Epidermal melanocyte (primary cell): ENCODE measurements around the gene FUBP1.
"Not testable (repeated sequence)": the region's sequence is repeated elsewhere in the genome, so short reads cannot be mapped to it uniquely, and the experiment has no call there.

ENCODE experiments used
- DNase-seq: peaks from one replicate; pipeline ENCODE4 v3.0.0; 2011; ENCODE audit warnings: low spot score; ENCODE audit not compliant: insufficient read length

FUBP1 gene, protein sequence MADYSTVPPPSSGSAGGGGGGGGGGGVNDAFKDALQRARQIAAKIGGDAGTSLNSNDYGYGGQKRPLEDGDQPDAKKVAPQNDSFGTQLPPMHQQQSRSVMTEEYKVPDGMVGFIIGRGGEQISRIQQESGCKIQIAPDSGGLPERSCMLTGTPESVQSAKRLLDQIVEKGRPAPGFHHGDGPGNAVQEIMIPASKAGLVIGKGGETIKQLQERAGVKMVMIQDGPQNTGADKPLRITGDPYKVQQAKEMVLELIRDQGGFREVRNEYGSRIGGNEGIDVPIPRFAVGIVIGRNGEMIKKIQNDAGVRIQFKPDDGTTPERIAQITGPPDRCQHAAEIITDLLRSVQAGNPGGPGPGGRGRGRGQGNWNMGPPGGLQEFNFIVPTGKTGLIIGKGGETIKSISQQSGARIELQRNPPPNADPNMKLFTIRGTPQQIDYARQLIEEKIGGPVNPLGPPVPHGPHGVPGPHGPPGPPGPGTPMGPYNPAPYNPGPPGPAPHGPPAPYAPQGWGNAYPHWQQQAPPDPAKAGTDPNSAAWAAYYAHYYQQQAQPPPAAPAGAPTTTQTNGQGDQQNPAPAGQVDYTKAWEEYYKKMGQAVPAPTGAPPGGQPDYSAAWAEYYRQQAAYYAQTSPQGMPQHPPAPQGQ

DNA sequence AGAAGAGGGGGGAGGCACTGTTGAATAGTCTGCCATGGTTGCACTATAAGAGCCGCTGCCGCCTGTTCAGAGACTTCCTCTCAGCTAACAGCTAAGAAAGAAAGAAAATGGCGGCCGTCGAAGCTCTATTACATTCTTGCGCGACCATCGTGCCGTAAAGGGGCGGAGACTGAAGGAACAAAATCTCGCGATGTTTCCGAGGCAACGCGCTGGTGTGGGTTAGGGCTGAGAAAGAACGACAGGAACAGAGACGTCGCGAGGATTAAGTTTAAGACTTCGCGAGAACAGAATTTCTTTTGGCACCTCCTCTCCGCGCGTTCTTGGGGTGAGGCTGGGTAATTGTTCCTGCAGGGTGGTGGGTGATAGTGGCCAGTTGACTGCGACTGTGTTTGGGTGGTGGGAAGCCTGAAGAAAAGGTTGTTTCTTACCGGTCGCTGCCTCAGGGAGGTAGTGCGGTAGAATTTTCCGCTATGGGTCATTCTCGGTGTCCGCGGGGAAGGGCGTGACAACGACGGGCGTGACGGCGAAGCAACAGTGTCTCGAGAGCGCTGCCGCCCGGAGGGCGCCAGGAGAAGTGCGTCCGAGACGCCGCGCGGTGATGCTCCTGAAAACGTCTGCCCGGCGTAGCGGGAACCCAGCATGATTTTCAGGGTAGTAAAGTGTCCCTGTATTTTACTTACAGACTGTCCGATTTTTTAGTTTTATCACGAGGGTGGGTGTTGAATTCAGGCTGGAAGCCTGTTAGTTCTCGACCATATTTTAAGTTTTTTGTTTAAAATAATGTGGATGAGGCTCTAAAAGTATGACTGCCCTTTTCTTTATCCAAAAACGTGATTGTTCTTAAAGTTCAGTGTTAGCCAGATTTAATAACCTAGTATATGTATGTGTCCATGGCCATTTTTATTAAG, at the start of gene FUBP1:
Gene FUBP1 (minus strand): TSS at position 104 of the 908 bp plus-strand sequence. CDS start 68 bp downstream, at position 36.
- peak; percentile 73 for DNase-seq

DNA sequence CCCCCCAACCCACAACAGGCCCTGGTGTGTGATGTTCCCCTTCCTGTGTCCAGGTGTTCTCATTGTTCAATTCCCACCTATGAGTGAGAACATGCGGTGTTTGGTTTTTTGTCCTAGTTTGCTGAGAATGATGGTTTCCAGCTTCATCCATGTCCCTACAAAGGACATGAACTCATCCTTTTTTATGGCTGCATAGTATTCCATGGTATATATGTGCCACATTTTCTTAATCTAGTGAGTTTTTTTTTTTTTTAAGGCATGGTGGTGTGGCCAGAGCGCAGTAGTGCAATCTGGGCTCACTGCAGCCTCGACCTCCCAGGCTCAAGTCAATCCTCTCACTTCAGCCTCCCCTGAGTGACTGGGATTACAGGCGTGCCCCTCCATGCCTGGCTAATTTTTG, 42.3 kb upstream of the FUBP1 start:
- DNase-seq, result not testable (repeated sequence)

DNA sequence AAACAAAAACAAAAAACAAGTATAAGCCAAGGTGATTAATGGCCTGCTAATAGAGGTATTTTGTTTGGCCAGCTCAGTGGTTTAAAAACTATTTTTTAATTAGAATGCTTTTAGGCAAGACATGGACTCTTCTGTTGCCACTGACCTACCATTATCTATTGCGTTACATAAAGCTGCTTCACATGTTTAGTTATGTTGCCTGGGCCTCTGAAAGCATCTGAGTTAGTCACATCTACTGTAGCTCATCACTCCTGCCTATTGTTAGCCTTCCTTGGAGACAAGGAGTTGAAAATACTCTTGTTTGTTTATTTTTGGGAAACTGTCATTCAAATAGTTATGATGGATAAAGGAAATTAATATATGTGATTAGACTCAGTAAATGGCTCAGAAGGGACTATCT, 40.2 kb upstream of the FUBP1 start:
- DNase-seq, result no peak

DNA sequence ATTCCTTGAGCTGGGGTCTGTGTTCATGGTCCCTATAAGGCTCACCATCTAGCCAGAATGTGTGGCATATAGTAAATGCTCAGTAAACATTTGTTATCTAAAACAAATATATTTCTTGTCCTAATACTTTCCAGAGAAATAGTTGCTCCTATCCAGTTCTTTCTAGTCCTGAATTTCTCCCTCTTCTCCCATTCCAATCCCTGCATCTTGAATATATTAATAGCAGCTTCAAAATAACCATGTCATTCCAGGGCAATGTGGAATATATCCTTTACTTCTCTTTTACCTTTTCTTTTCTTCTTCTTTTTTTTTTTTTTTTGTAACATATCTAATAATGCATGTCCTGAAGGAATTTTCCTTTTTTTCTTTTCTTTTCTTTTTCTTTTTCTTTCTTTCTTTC, 36.3 kb upstream of the FUBP1 start:
- DNase-seq, result no peak

DNA sequence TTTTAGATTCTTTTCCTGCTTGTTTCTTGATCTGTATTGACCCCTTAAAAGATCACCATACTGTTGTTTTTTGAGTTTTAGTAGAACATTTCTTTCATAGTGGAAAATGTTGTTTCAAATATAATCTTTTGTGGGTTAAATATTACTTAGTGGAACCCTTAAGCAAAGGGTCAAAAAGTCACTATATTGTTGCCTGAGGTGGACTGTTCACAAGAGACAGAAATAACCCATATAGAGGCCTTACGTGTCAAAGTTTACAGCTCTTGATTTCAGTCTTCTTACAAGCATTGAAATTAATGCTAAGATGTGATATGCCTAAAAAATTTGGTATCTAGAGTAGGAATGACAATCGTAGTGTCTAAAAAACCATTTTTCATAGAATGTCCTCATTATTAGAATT, 32.2 kb upstream of the FUBP1 start:
- DNase-seq, result no peak

DNA sequence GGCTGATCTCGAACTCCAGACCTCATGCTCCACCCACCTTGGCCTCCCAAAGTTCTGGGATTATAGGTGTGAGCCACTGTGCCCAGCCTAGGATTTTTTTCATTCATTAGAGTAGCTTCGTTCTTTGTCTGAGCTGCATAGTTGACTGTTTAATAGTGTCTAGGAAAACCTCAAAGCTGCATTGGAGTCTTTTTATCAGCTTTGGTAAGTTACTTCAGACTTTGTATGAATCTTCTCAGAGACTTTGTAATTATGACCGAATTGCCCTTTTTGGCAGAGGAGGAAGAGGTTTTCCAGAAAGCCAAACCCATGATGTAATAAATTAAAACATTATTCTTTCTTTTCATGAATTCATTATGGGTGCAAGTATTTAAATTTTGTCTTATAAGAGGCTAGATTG, 31.0 kb upstream of the FUBP1 start:
- no peak for DNase-seq

DNA sequence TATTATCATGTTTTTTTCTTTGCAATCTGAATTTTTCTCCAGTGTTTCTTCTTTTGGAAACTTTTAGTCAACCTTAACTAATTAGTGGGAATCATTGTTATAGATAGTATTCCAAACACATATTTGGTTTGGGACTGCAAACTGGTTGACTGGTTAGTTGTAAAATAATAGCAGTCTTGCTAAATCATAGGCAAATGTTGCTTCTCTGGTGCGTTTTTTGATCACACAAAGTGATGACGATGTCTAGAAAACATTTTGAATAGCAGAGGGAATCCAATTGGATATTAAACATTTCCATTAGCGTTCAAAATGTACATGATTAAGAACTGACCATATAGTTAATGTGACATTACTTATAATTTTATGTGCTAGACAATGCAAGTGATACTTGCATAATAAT, 30.4 kb upstream of the FUBP1 start:
- no peak for DNase-seq

DNA sequence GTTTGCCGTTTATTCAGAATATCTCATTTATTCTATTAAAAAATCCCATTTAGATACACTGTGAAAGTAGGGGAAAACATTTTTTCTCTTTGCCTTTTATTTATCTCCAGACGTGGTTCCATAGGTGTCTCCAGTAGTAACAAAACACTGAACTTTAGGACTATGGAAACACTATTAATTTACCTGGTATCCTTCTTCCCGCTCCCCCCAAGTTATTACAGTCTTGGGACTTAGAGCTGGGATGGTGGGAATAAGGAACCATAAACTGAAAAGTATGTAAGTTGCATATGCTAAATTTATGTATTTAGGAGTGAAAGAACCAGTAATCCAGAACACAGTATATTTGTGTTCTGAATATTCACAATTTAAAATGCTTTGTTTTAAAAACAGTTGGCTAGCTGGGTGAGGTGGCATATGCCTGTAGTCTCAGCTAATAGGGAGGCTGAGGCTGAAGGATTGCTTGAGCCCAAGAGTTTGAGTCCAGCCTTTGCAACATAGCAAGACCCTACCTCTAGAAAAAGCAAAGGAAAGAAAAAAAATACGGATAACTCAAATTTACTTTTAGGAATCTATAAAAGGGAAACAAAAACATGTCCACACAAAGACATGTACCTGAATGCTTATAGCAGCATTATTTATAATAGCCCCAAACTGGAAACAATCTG, 28.9 kb upstream of the FUBP1 start:
- DNase-seq, result no peak

DNA sequence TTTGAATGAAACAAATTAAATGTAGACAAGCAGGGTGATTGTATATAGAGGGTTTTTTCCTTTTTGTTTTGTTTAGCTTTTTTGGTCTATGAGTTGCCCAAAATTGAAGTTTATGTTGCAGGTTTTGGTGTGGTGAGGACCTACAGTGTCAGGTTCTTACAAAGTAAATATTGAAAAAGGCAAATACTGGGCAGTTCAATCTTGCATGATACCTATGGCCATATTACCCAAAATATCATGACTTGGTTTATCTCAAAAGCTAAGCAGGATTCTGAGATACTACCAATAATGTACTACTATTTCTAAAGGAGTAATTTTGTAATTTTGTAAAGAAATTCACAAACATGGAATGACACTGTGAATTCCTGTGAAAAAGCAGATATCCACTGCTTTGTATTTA, 27.6 kb upstream of the FUBP1 start:
- DNase-seq, result no peak

DNA sequence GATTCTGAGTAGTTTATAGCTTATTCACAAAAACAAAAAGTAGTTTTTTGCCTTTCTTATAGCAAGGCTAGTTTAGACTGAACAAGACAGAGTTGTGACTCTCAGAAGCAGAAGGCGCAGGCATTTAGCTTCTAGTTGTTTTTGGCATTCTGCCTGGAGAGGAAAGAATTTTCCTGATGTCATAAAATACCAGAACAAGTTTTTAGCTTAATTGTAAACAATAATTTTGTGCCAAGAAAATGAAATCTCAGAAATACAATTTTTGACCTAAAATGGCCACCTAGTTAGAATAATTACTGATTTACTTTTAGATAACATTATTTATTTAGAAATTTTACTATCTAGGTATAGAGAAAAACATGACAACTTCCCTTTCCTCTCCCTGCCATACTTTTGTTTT, 26.9 kb upstream of the FUBP1 start:
- peak; percentile 21 for DNase-seq

DNA sequence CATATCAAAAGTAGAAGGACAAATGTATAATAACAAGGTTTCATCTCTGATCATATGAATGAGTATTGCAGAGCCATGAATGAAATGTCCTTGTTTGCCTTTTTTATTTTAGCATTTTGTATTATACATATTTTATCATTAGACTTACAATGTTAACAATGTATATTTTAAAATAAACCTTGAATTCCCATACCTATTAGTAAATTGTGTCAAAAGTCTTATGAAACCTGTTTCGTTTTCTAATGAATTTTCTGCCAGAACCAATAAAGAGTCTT, 26.5 kb upstream of the FUBP1 start:
- no peak for DNase-seq

DNA sequence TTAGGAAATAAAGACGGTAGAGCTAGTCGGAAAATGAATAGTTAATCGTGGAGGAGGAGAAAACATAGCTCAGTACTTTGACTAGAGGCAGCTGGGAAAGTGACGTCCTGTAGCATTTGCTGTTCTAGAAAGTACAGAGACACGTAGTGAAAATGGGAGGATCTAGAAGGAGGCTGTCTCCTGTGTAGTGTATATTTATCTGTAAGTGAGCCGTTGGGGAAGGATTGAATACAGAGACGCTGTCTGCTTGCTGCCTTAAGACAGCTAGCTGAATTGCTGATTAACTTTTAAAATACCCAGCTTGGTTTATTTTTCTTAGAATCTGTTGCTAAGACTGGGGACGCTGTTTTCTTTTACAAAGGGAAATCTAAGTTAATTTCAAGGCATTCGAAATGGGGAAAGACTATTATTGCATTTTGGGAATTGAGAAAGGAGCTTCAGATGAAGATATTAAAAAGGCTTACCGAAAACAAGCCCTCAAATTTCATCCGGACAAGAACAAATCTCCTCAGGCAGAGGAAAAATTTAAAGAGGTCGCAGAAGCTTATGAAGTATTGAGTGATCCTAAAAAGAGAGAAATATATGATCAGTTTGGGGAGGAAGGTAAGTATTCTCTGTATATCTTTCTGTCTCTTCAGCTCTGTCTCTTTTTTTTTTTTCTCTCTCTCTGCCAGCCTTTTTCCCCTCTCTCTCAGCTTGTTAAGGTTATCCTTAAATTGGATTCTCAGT, 26.0 kb upstream of the FUBP1 start, which contains the start of gene DNAJB4:
Gene DNAJB4 (plus strand): TSS at position 221 of the 729 bp plus-strand sequence. CDS start 172 bp downstream, at position 393.
- DNase-seq, result peak; percentile 72

DNA sequence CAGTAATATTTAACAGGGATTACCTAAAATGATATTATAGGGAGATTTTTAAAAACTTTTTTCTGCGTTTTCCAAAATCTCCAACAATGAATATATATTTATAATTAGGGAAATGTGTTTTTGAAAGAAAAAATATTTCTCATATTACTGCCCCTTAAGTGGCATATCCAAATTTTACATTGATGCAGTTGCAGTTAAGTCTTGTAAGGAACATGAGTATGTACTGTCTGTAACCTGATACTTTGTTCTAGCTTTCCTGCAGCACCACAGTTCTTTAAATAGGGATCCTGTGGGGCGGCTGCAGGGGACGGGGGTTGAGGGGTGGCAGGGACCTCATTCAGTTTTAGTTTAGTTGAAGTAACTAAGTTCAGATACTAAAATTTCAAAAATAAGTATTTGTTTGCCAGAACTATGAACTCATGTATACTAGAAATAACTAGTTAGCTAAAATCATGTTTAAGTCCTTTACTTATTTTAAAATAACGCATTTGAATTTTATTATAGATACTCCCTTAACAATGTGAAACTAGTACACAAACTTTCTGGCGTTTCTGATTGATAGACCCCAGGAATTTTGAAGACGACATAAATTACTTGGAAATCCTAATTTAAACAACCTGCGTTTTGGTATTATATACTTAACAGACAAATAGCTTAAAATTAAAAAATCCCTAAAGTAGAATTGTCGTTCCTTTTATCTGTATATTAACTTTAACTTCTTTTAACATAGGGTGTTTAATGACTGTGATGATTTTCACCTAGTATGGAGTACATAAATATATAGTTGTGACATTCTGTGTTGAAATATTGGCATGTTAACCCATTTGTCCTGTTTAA, 25.2 kb upstream of the FUBP1 start:
- DNase-seq, result no peak

DNA sequence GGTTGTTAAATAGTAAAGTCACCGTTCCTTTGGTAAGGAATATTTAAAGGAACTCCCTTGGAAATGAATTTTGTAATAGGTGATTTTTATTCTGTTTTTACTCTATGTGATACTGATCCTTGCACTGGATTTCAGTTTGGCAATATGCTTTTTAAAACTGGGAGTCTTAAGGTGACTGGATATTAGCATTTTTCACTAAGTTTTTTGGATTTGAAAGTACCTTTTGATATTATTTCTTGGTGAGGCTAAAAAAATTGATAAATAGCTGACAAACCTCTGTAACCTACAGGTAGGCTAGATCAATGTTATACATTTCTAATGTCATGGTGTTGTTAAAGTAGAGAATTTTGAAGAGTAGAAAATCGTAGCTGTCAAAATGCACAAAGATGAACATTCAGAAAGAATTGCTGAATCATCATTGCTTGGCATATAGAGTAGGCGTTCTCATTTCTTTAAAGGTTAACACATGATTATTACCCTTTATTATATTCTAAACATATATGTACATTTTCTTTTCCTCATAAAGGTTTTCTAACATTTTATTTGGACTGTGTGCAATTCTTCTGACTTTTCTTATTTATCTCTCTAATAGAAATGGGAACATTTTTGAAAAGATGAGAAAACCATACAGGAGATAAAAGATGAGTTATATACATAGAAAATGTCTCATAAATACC, 24.3 kb upstream of the FUBP1 start:
- DNase-seq, result no peak

DNA sequence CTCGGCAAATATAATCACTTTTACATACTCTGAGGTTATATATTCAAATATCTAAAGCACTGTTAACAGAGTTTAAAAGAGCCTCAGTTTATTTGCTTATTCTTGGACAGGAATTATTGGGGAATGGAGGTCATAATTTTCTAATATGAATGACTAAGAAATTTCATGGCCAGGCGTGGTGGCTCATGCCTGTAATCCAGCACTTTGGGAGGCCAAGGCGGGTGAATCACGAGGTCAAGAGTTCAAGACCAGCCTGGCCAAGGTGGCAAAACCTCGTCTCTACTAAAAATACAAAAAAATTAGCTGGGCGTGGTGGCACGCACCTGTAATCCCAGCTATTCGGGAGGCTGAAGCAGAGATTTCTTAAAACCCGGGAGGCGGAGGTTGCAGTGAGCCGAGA, 21.7 kb upstream of the FUBP1 start:
- not testable (repeated sequence) for DNase-seq

DNA sequence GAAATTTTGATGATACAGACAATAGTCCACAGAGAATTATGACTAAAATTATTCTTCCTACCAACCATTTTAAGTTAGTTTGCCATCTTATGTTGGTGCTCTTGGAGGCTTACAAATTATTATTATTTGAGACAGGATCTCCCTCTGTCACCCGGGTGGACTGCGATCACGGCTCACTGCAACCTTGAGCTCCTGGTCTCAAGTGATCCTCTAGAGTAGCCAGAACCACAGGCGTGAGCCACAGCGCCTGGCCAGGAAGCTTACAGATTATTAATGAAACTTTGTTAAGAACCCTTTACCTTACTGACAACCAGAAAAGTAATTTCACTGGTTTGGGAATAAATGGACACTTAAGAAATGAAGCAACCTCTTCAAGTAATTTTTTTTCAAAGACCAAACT, 17.9 kb upstream of the FUBP1 start:
- DNase-seq, result no peak

DNA sequence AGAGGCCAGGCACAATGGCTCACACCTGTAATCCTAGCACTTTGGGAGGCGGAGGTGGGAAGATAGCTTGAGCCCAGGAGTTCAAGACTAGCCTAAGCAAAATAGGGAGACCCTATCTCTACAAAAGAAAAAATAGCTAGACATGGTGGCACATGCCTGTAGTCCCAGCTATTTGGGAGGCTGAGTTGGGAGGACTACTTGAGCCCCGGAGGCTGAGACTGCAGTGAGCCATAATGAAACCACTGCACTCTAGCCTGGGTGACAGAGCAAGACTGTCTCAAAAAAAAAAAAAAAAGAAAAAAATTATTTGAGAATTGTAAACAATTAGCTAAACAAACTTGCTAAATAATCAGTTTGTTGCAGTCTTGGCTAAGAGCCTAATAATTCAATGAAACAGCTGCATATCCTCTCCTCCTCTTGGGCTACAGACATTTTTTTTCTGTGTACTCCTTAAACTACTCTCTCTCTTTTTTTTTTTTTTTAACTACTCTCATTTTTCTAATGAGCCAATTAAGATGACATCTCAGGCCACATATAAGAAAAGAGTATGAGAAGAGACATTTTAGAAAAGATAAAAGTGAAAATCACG, 15.3 kb upstream of the FUBP1 start:
- no peak for DNase-seq

DNA sequence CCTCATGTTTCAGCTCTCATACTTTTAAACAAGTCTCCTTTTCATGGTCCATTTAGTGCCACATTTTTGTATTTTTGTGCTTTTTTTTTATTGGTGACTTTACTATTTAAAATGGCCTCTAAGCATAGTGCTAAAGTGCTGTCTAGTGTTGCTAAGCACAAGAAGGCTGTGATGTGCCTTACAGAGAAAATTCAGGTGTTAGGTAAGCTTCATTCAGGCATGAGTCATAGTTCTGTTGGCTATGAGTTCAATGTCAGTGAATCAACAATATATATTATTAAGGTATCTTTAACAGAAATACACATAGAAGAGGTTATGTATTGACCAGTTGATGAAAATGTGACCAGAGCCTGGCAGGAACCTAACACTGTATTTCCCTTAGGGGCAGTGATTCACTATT, 12.8 kb upstream of the FUBP1 start:
- DNase-seq, result no peak

DNA sequence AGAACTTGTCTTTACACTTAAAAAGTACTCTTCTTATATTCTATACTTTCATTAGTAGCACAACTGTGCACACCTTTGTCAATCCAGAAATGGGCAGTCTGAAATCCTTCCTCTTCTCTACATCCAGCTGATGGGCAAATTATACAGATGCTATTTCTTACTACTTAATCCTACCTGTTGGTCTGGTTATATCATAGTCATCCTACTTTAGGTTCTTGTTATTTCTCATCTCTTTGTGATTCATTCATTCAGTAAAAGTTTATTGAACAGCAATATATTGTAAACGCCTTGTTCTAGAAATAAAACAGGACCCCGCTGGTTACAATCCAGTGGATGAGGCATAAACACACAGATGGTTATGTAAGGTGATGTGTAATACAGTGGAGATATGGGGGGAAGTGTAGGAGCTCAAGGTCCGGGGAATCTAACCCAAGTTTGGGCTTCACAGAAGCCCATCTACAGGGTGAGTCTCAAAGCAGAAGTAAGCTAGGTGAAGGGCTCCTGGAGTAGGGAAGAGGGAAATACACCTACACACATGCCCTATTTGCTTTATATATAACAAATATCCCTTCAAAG, 11.8 kb upstream of the FUBP1 start:
- no peak for DNase-seq
